GM12891 (cell line): ENCODE data around the gene PSTPIP1.

Experiments used
- POLR2A ChIP-seq: IDR thresholded peaks from 2 replicates; pipeline ENCODE4 v1.6.1; 2011; ENCODE audit warnings: low read depth, low read length, control low read depth
- TAF1 ChIP-seq: IDR thresholded peaks from 2 replicates; pipeline ENCODE4 v1.6.1; 2011; ENCODE audit warnings: low read depth, low read length, control low read depth

DNA sequence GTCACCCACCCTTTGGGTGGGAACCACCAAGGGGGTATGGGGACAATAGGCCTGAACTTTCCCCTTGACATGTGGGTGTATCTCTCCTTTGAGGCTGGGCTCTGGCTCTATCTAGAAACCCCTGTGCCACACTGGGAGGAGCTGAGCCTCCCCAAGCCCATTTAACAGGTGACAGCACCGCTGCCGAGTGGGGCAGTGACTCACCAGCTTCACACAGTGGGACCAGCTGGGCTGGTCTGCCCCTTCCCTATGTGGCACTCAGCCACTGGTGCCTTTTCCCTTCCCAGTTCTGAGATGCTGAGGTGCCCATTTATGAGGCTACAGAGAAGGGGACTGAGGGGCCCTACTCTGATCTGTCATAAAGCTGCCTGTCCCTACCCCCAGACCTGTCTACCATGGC is 5.1 kb downstream of the PSTPIP1 start:
- TF ChIP-seq POLR2A (no peak), TAF1 (no peak)
